Measurements from ENCODE around the gene NEFH. TPM values are rescaled to one million over a fixed set of nuclear protein-coding genes. Genes with fewer than 3 reads are reported as not detected.

Gene NEFH
- polyA plus RNA-seq, 1 of the 3 experiments (the other 2 are of a cell fraction) = 3.5 TPM

- CTCF ChIA-PET = interaction anchor here (1.0 to 3.0 kb wide), 7 partner anchors 11 to 87 kb away, joined by 3 to 12 read pairs (median 3); no protein-coding TSS in a partner anchor
- no peaks in the 10 kb centered on the region for H3F3A ChIP-seq (replicated peaks; ENCODE audit: insufficient read depth)
Observed at GRCh38 chr22:29482253-29482652, 2.2 kb downstream of the NEFH start.

GRCh38 chr22:29482726-29483125, 2.7 kb downstream of the NEFH start:
- no peak for DNase-seq
- Histone ChIP-seq H3K9me3 (no peaks in the 10 kb centered on the region), H3K9ac (no peak overlapping the region), H3F3A (replicated peaks; ENCODE audit: insufficient read depth) (no peaks in the 10 kb centered on the region), H3K4me2 (no peak overlapping the region), H3K4me3 (ENCODE audit: low read depth in 2 of 2, low read length in 1 of 2) (no peak overlapping the region), H3K9me2 (no peaks in the 10 kb centered on the region), H3K27ac (ENCODE audit: low read depth in 2 of 2, low read length in 1 of 2) (no peak overlapping the region), H2AFZ (ENCODE audit: low read depth) (no peak overlapping the region), H4K20me1 (ENCODE audit: insufficient read depth) (0 out of 2 replicates have a peak, but pooled peaks cover 5% of the 10 kb centered on the region), H3K79me2 (ENCODE audit: insufficient read depth) (no peaks in the 10 kb centered on the region), H3K36me3 (replicated peaks in 1 of 2; ENCODE audit: control insufficient read depth in 1 of 2, insufficient read depth in 2 of 2, low read length in 1 of 2) (no peaks in the 10 kb centered on the region), H3K27me3 (ENCODE audit: insufficient read depth) (peaks cover 9% of the 10 kb centered on the region; the same call in 1 of the 2 replicates), H3K4me1 (ENCODE audit: control insufficient read depth in 1 of 2, insufficient read depth in 2 of 2, low read depth in 1 of 2, low read length in 1 of 2) (peaks cover 0 to 29% of the 10 kb centered on the region in 2 experiments; a peak in 1 of 4 replicates)
- ChIA-PET POLR2A (interaction anchor here (1.5 kb wide), 1 partner anchor 71 kb away, joined by 4 read pairs; the partner anchor contains the start of gene THOC5), CTCF (interaction anchor here (1.0 to 3.0 kb wide), 4 partner anchors 14 to 87 kb away, joined by 3 to 9 read pairs (median 3); no protein-coding TSS in a partner anchor)
- WGBS (ENCODE audit: low lambda C conversion rate) = 86% methylated on average over 5 of the region's 7 CpGs
- no peak for TF ChIP-seq NFIC (IDR thresholded peaks at IDR 0.05; ENCODE audit: borderline replicate concordance)
- TF ChIP-seq RFX5 (IDR thresholded peaks at IDR 0.05; ENCODE audit: low read length) = no peak
- no peak for TF ChIP-seq NRF1 (IDR thresholded peaks at IDR 0.05; ENCODE audit: low read depth, low read length)
- no peak for TF ChIP-seq IRF3 (IDR thresholded peaks at IDR 0.05; ENCODE audit: low read depth, low read length)
- no peak for TF ChIP-seq FOSL2 (IDR thresholded peaks at IDR 0.05; ENCODE audit: borderline replicate concordance, low read depth)
- TF ChIP-seq SMC3 (IDR thresholded peaks at IDR 0.05; ENCODE audit: low read depth, low read length) = no peak
- TF ChIP-seq RAD21 (IDR thresholded peaks at IDR 0.05; ENCODE audit: low read length) = no peak
- TF ChIP-seq CTCF (IDR thresholded peaks at IDR 0.05) = no peak
- TF ChIP-seq JUND (IDR thresholded peaks at IDR 0.05) = no peak
- TF ChIP-seq MAX (IDR thresholded peaks at IDR 0.05; ENCODE audit: low read depth) = no peak
- TF ChIP-seq YY1 (IDR thresholded peaks at IDR 0.05; ENCODE audit: low read depth) = no peak
- TF ChIP-seq TCF12 (IDR thresholded peaks at IDR 0.05) = no peak
- no peak for TF ChIP-seq TEAD4 (IDR thresholded peaks at IDR 0.05; ENCODE audit: borderline replicate concordance, insufficient read depth)
- no peak for TF ChIP-seq REST (IDR thresholded peaks at IDR 0.05; ENCODE audit: low read depth, low read length)
- no peak for TF ChIP-seq USF2 (IDR thresholded peaks at IDR 0.05; ENCODE audit: borderline replicate concordance, low read depth, low read length)

More at GRCh38 chr22:29482253-29482652, 2.2 kb downstream of the NEFH start:
- WGBS (ENCODE audit: low lambda C conversion rate) = 89% methylated on average over 11 of the region's 11 CpGs
- Histone ChIP-seq H3K36me3 (replicated peaks in 1 of 2; ENCODE audit: control insufficient read depth in 1 of 2, insufficient read depth in 2 of 2, low read length in 1 of 2) (no peaks in the 10 kb centered on the region), H2AFZ (ENCODE audit: low read depth) (no peak overlapping the region), H3K4me2 (no peak overlapping the region), H3K9me2 (no peaks in the 10 kb centered on the region), H3K9ac (no peak overlapping the region), H3K9me3 (no peaks in the 10 kb centered on the region), H4K20me1 (ENCODE audit: insufficient read depth) (0 out of 2 replicates have a peak, but pooled peaks cover 5% of the 10 kb centered on the region), H3K79me2 (ENCODE audit: insufficient read depth) (no peaks in the 10 kb centered on the region), H3K27ac (ENCODE audit: low read depth in 2 of 2, low read length in 1 of 2) (no peak overlapping the region), H3K4me3 (ENCODE audit: low read depth in 2 of 2, low read length in 1 of 2) (no peak overlapping the region), H3K27me3 (ENCODE audit: insufficient read depth) (peaks cover 9% of the 10 kb centered on the region; the same call in 1 of the 2 replicates), H3K4me1 (ENCODE audit: control insufficient read depth in 1 of 2, insufficient read depth in 2 of 2, low read depth in 1 of 2, low read length in 1 of 2) (peaks cover 0 to 32% of the 10 kb centered on the region in 2 experiments; a peak in 1 of 4 replicates)
- DNase-seq = no peak
- TF ChIP-seq FOSL2 (IDR thresholded peaks at IDR 0.05; ENCODE audit: borderline replicate concordance, low read depth) (no peak), NFIC (IDR thresholded peaks at IDR 0.05; ENCODE audit: borderline replicate concordance) (no peak), MAX (IDR thresholded peaks at IDR 0.05; ENCODE audit: low read depth) (no peak), EP300 (IDR thresholded peaks at IDR 0.05; ENCODE audit: borderline replicate concordance in 1 of 2, low read depth in 1 of 2, low read length in 1 of 2) (no peak), RAD21 (IDR thresholded peaks at IDR 0.05; ENCODE audit: low read length) (no peak), FOXM1 (IDR thresholded peaks at IDR 0.05; ENCODE audit: low read depth) (no peak), ELF1 (IDR thresholded peaks at IDR 0.05) (no peak), CHD2 (IDR thresholded peaks at IDR 0.05; ENCODE audit: low read length, partially characterized antibody) (no peak)
- POLR2A ChIA-PET = interaction anchor here (0.5 to 1.5 kb wide), 2 partner anchors 35 to 71 kb away, joined by 3 to 4 read pairs; partner anchors contain the start of gene THOC5
